Kasumi-1 (cell line): ENCODE measurements around the gene MRPL20.
"Not testable (repeated sequence)": the region's sequence is repeated elsewhere in the genome, so short reads cannot be mapped to it uniquely, and the experiment has no call there.

Experiments used
- DNase-seq, 2 experiments: peaks; one replicate each; lab custom pipeline; 2025; lab: John Stamatoyannopoulos, UW

MRPL20 gene

GRCh38 chr1:1385339-1385738 lies 21.8 kb downstream of the MRPL20 start:
- not testable (repeated sequence) for DNase-seq

GRCh38 chr1:1381294-1381693 lies 25.8 kb downstream of the MRPL20 start:
- DNase-seq: no peak

GRCh38 chr1:1380860-1381259 lies 26.2 kb downstream of the MRPL20 start:
- no peak for DNase-seq

- no peak for DNase-seq
These were observed 29.4 kb downstream of the MRPL20 start for GRCh38 chr1:1377540-1378205.

GRCh38 chr1:1376551-1377226 lies 30.4 kb downstream of the MRPL20 start:
- DNase-seq: no peak

- DNase-seq: peak; percentile 99 to 100
These were observed 32.0 kb downstream of the MRPL20 start, which contains the start of gene AURKAIP1 for GRCh38 chr1:1374929-1375662. AURKAIP1 (minus strand) TSS chr1:1375207; CDS start chr1:1374756, 451 bp downstream.

GRCh38 chr1:1374589-1374928 lies 32.5 kb downstream of the MRPL20 start:
- DNase-seq: no peak

- DNase-seq: no peak
These were observed 33.1 kb downstream of the MRPL20 start for GRCh38 chr1:1373815-1374588.

- no peak for DNase-seq
These were observed 33.9 kb downstream of the MRPL20 start for GRCh38 chr1:1373051-1373814.

GRCh38 chr1:1371746-1372711 lies 35.1 kb downstream of the MRPL20 start:
- peak; percentile 28 to 40 for DNase-seq

GRCh38 chr1:1371364-1371745 lies 35.7 kb downstream of the MRPL20 start:
- no peak for DNase-seq

- no peak for DNase-seq
These were observed 36.3 kb downstream of the MRPL20 start for GRCh38 chr1:1370771-1371300.

GRCh38 chr1:1370094-1370493 lies 37.0 kb downstream of the MRPL20 start:
- not testable (repeated sequence) for DNase-seq

- no peak for DNase-seq
These were observed 39.8 kb downstream of the MRPL20 start for GRCh38 chr1:1367315-1367714.

- DNase-seq: no peak
These were observed 40.4 kb downstream of the MRPL20 start for GRCh38 chr1:1366699-1367066.

GRCh38 chr1:1365875-1366698 lies 41.0 kb downstream of the MRPL20 start:
- DNase-seq: no peak

- no peak for DNase-seq
These were observed 42.8 kb downstream of the MRPL20 start for GRCh38 chr1:1364266-1364665.

GRCh38 chr1:1361982-1362423 lies 45.1 kb downstream of the MRPL20 start:
- DNase-seq: no peak
